ENCODE data around the gene PHF20.
A peak's percentile ranks its signal among the peaks of the same experiment; 100 is the strongest.
"Not testable (repeated sequence)": the region's sequence is repeated elsewhere in the genome, so short reads cannot be mapped to it uniquely, and the experiment has no call there.

Gene PHF20

GRCh38 chr20:35842361-35842760 lies 70.5 kb downstream of the PHF20 start:
- Histone ChIP-seq H3K36me3 (ENCODE audit: control insufficient read depth in 2 of 2, insufficient read depth in 2 of 2, low read length in 2 of 2) (peaks cover 14 to 16% of the 10 kb centered on the region in 2 donors), H3K27ac (ENCODE audit: low read length) (no peak overlapping the region), H3K4me3 (ENCODE audit: low read length in 2 of 2) (no peak overlapping the region), H3K27me3 (ENCODE audit: control insufficient read depth in 1 of 2, insufficient read depth in 2 of 2, low read length in 2 of 2) (no peaks in the 10 kb centered on the region), H3K9ac (ENCODE audit: low read length in 2 of 2) (no peak overlapping the region), H3K4me1 (ENCODE audit: control insufficient read depth, insufficient read depth, low read length) (no peaks in the 10 kb centered on the region), H3K9me3 (ENCODE audit: control insufficient read depth in 2 of 2, low read length in 2 of 2) (no peaks in the 10 kb centered on the region)

GRCh38 chr20:35843894-35844293 lies 72.1 kb downstream of the PHF20 start:
- not testable (repeated sequence) for H3K27me3 ChIP-seq (ENCODE audit: control insufficient read depth in 1 of 2, insufficient read depth in 2 of 2, low read length in 2 of 2); H3K9ac ChIP-seq (ENCODE audit: low read length in 2 of 2); H3K27ac ChIP-seq (ENCODE audit: low read length); H3K9me3 ChIP-seq (ENCODE audit: control insufficient read depth in 2 of 2, low read length in 2 of 2); H3K4me1 ChIP-seq (ENCODE audit: control insufficient read depth, insufficient read depth, low read length); H3K4me3 ChIP-seq (ENCODE audit: low read length in 2 of 2)
- peaks cover 14 to 19% of the 10 kb centered on the region in 2 donors for H3K36me3 ChIP-seq (ENCODE audit: control insufficient read depth in 2 of 2, insufficient read depth in 2 of 2, low read length in 2 of 2)

- Histone ChIP-seq H3K27me3 (ENCODE audit: control insufficient read depth in 1 of 2, insufficient read depth in 2 of 2, low read length in 2 of 2) (no peaks in the 10 kb centered on the region), H3K9me3 (ENCODE audit: control insufficient read depth in 2 of 2, low read length in 2 of 2) (no peaks in the 10 kb centered on the region), H3K4me1 (ENCODE audit: control insufficient read depth, insufficient read depth, low read length) (no peaks in the 10 kb centered on the region), H3K36me3 (ENCODE audit: control insufficient read depth in 2 of 2, insufficient read depth in 2 of 2, low read length in 2 of 2) (peaks cover 14 to 27% of the 10 kb centered on the region in 2 donors), H3K9ac (ENCODE audit: low read length in 2 of 2) (no peak overlapping the region), H3K27ac (ENCODE audit: low read length) (no peak overlapping the region), H3K4me3 (ENCODE audit: low read length in 2 of 2) (no peak overlapping the region)
Observed at GRCh38 chr20:35845561-35845960, 73.7 kb downstream of the PHF20 start.

- H3K36me3 ChIP-seq (ENCODE audit: control insufficient read depth in 2 of 2, insufficient read depth in 2 of 2, low read length in 2 of 2): peaks cover 12 to 16% of the 10 kb centered on the region in 2 donors
- no peak overlapping the region for H3K9ac ChIP-seq (ENCODE audit: low read length in 2 of 2)
Observed at GRCh38 chr20:35849706-35850105, 77.9 kb downstream of the PHF20 start.

GRCh38 chr20:35851659-35852058 lies 79.8 kb downstream of the PHF20 start:
- not testable (repeated sequence) for H3K9ac ChIP-seq (ENCODE audit: low read length in 2 of 2); H3K27ac ChIP-seq (ENCODE audit: low read length)

More at GRCh38 chr20:35849706-35850105, 77.9 kb downstream of the PHF20 start:
- no peaks in the 10 kb centered on the region for H3K4me1 ChIP-seq (ENCODE audit: control insufficient read depth, insufficient read depth, low read length)
- no peak overlapping the region for H3K27ac ChIP-seq (ENCODE audit: low read length)
- H3K9me3 ChIP-seq (ENCODE audit: control insufficient read depth in 2 of 2, low read length in 2 of 2): no peaks in the 10 kb centered on the region
- no peak overlapping the region for H3K4me3 ChIP-seq (ENCODE audit: low read length in 2 of 2)
- no peaks in the 10 kb centered on the region for H3K27me3 ChIP-seq (ENCODE audit: control insufficient read depth in 1 of 2, insufficient read depth in 2 of 2, low read length in 2 of 2)

GRCh38 chr20:35854713-35855348 lies 83.0 kb downstream of the PHF20 start:
- Histone ChIP-seq H3K9me3 (ENCODE audit: control insufficient read depth in 2 of 2, low read length in 2 of 2) (no peaks in the 10 kb centered on the region), H3K27ac (ENCODE audit: low read length) (no peak overlapping the region), H3K9ac (ENCODE audit: low read length in 2 of 2) (no peak overlapping the region), H3K4me1 (ENCODE audit: control insufficient read depth, insufficient read depth, low read length) (no peaks in the 10 kb centered on the region), H3K4me3 (ENCODE audit: low read length in 2 of 2) (no peak overlapping the region), H3K27me3 (ENCODE audit: control insufficient read depth in 1 of 2, insufficient read depth in 2 of 2, low read length in 2 of 2) (no peaks in the 10 kb centered on the region), H3K36me3 (ENCODE audit: control insufficient read depth in 2 of 2, insufficient read depth in 2 of 2, low read length in 2 of 2) (peaks cover 5 to 10% of the 10 kb centered on the region in 2 donors)

More at GRCh38 chr20:35851659-35852058, 79.8 kb downstream of the PHF20 start:
- not testable (repeated sequence) for H3K4me3 ChIP-seq (ENCODE audit: low read length in 2 of 2); H3K9me3 ChIP-seq (ENCODE audit: control insufficient read depth in 2 of 2, low read length in 2 of 2); H3K27me3 ChIP-seq (ENCODE audit: control insufficient read depth in 1 of 2, insufficient read depth in 2 of 2, low read length in 2 of 2); H3K4me1 ChIP-seq (ENCODE audit: control insufficient read depth, insufficient read depth, low read length)
- H3K36me3 ChIP-seq (ENCODE audit: control insufficient read depth in 2 of 2, insufficient read depth in 2 of 2, low read length in 2 of 2): peaks cover 10 to 14% of the 10 kb centered on the region in 2 donors

GRCh38 chr20:35855641-35856040 lies 83.8 kb downstream of the PHF20 start:
- H3K9me3 ChIP-seq (ENCODE audit: control insufficient read depth in 2 of 2, low read length in 2 of 2); H3K4me3 ChIP-seq (ENCODE audit: low read length in 2 of 2); H3K9ac ChIP-seq (ENCODE audit: low read length in 2 of 2); H3K27me3 ChIP-seq (ENCODE audit: control insufficient read depth in 1 of 2, insufficient read depth in 2 of 2, low read length in 2 of 2); H3K4me1 ChIP-seq (ENCODE audit: control insufficient read depth, insufficient read depth, low read length); H3K27ac ChIP-seq (ENCODE audit: low read length): not testable (repeated sequence)
- H3K36me3 ChIP-seq (ENCODE audit: control insufficient read depth in 2 of 2, insufficient read depth in 2 of 2, low read length in 2 of 2): peaks cover 4 to 10% of the 10 kb centered on the region in 2 donors

GRCh38 chr20:35856866-35857265 lies 85.1 kb downstream of the PHF20 start:
- Histone ChIP-seq H3K4me1 (ENCODE audit: control insufficient read depth, insufficient read depth, low read length) (no peaks in the 10 kb centered on the region), H3K36me3 (ENCODE audit: control insufficient read depth in 2 of 2, insufficient read depth in 2 of 2, low read length in 2 of 2) (peaks cover 4 to 7% of the 10 kb centered on the region in 2 donors), H3K27ac (ENCODE audit: low read length) (no peak overlapping the region), H3K9ac (ENCODE audit: low read length in 2 of 2) (no peak overlapping the region), H3K4me3 (ENCODE audit: low read length in 2 of 2) (no peak overlapping the region), H3K27me3 (ENCODE audit: control insufficient read depth in 1 of 2, insufficient read depth in 2 of 2, low read length in 2 of 2) (no peaks in the 10 kb centered on the region), H3K9me3 (ENCODE audit: control insufficient read depth in 2 of 2, low read length in 2 of 2) (no peaks in the 10 kb centered on the region)

GRCh38 chr20:35866418-35867202 lies 94.8 kb downstream of the PHF20 start:
- H3K27ac ChIP-seq (ENCODE audit: low read length): no peak overlapping the region
- H3K9ac ChIP-seq (ENCODE audit: low read length in 2 of 2): no peak overlapping the region
- no peaks in the 10 kb centered on the region for H3K36me3 ChIP-seq (ENCODE audit: control insufficient read depth in 2 of 2, insufficient read depth in 2 of 2, low read length in 2 of 2)
- no peaks in the 10 kb centered on the region for H3K9me3 ChIP-seq (ENCODE audit: control insufficient read depth in 2 of 2, low read length in 2 of 2)
- H3K4me3 ChIP-seq (ENCODE audit: low read length in 2 of 2): no peak overlapping the region
- H3K27me3 ChIP-seq (ENCODE audit: control insufficient read depth in 1 of 2, insufficient read depth in 2 of 2, low read length in 2 of 2): no peaks in the 10 kb centered on the region
- H3K4me1 ChIP-seq (ENCODE audit: control insufficient read depth, insufficient read depth, low read length): peaks cover 6% of the 10 kb centered on the region

GRCh38 chr20:35870541-35871258 lies 98.9 kb downstream of the PHF20 start:
- H3K36me3 ChIP-seq (ENCODE audit: control insufficient read depth in 2 of 2, insufficient read depth in 2 of 2, low read length in 2 of 2): no peaks in the 10 kb centered on the region
- H3K4me3 ChIP-seq (ENCODE audit: low read length in 2 of 2): peak overlapping the region; percentile 57 to 63
- no peaks in the 10 kb centered on the region for H3K9me3 ChIP-seq (ENCODE audit: control insufficient read depth in 2 of 2, low read length in 2 of 2)
- peak overlapping the region; percentile 73 for H3K27ac ChIP-seq (ENCODE audit: low read length)
- peaks cover 6% of the 10 kb centered on the region for H3K4me1 ChIP-seq (ENCODE audit: control insufficient read depth, insufficient read depth, low read length)
- H3K27me3 ChIP-seq (ENCODE audit: control insufficient read depth in 1 of 2, insufficient read depth in 2 of 2, low read length in 2 of 2): no peaks in the 10 kb centered on the region
- peak overlapping the region; percentile 51 to 55 for H3K9ac ChIP-seq (ENCODE audit: low read length in 2 of 2)

All from stomach smooth muscle (tissue), 2 donors.